ENCODE measurements around the gene U2AF2.

U2AF2 gene

DNA sequence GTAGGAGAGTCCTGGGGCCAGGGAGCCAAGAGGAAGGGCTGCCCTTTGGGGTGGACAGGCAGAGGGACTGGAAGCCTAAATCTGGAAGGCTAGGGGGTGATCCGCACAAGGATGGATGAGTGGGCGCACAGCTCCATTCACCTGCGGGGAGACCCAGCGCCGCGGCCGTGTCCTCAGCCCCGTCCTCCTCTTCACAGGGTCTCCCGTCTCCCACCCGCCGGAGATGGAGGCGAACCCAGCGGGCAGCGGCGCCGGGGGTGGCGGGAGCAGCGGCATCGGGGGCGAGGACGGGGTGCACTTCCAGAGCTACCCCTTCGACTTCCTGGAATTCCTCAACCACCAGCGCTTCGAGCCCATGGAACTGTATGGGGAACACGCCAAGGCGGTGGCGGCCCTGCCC lies 41.4 kb upstream of the U2AF2 start:
- Histone ChIP-seq H3K4me2 (ENCODE audit: low read length) (no peak overlapping the region), H3K4me3 (ENCODE audit: low read length) (no peak overlapping the region), H3K27ac (ENCODE audit: low read length) (no peak overlapping the region), H3K27me3 (ENCODE audit: low read depth, low read length) (no peaks in the 10 kb centered on the region), H4K20me1 (ENCODE audit: insufficient read depth, low read length) (peaks cover 5% of the 10 kb centered on the region), H3K9me3 (ENCODE audit: insufficient read depth, low read length) (no peaks in the 10 kb centered on the region), H3K79me2 (ENCODE audit: low read length) (peaks cover 39% of the 10 kb centered on the region), H3K36me3 (replicated peaks; ENCODE audit: low read depth, low read length) (peaks cover 41% of the 10 kb centered on the region), H3K4me1 (ENCODE audit: low read length) (peaks cover 23% of the 10 kb centered on the region), H3K9ac (ENCODE audit: low read length) (no peak overlapping the region), H2AFZ (ENCODE audit: low read depth, low read length) (no peak overlapping the region)
- TF ChIP-seq, protein P1, sequence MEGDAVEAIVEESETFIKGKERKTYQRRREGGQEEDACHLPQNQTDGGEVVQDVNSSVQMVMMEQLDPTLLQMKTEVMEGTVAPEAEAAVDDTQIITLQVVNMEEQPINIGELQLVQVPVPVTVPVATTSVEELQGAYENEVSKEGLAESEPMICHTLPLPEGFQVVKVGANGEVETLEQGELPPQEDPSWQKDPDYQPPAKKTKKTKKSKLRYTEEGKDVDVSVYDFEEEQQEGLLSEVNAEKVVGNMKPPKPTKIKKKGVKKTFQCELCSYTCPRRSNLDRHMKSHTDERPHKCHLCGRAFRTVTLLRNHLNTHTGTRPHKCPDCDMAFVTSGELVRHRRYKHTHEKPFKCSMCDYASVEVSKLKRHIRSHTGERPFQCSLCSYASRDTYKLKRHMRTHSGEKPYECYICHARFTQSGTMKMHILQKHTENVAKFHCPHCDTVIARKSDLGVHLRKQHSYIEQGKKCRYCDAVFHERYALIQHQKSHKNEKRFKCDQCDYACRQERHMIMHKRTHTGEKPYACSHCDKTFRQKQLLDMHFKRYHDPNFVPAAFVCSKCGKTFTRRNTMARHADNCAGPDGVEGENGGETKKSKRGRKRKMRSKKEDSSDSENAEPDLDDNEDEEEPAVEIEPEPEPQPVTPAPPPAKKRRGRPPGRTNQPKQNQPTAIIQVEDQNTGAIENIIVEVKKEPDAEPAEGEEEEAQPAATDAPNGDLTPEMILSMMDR (IDR thresholded peaks at IDR 0.05; ENCODE audit: low read depth, low read length), result no peak
- TF ChIP-seq EZH2phosphoT487 (IDR thresholded peaks at IDR 0.05; ENCODE audit: low read depth), result no peak

DNA sequence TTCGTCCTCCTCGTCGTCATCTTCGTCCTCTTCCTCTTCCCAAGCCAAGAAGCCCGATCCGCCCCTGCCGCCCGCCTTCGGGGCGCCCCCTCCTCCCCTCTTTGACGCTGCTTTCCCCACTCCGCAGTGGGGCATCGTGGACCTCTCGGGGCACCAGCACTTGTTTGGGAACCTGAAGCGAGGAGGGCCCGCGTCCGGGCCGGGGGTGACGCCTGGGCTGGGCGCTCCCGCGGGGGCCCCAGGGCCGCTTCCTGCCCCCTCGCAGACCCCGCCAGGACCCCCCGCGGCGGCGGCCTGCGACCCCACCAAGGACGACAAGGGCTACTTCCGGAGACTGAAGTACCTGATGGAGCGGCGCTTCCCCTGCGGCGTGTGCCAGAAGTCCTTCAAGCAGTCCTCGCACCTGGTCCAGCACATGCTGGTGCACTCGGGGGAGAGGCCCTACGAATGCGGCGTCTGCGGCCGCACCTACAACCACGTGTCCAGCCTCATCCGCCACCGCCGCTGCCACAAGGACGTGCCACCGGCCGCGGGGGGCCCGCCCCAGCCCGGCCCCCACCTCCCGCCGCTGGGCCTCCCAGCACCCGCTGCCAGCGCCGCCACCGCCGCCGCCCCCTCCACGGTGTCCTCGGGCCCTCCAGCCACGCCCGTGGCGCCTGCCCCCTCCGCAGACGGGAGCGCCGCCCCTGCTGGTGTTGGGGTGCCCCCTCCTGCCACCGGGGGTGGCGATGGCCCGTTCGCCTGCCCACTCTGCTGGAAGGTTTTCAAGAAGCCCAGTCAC lies 40.7 kb upstream of the U2AF2 start:
- H4K20me1 ChIP-seq (ENCODE audit: insufficient read depth, low read length), result peaks cover 5% of the 10 kb centered on the region
- H3K4me2 ChIP-seq (ENCODE audit: low read length), result no peak overlapping the region
- TF ChIP-seq, protein P1 (IDR thresholded peaks at IDR 0.05; ENCODE audit: low read depth, low read length), result no peak
- TF ChIP-seq EZH2phosphoT487 (IDR thresholded peaks at IDR 0.05; ENCODE audit: low read depth), result no peak
- no peak overlapping the region for H2AFZ ChIP-seq (ENCODE audit: low read depth, low read length)
- peaks cover 23% of the 10 kb centered on the region for H3K4me1 ChIP-seq (ENCODE audit: low read length)
- no peak overlapping the region for H3K4me3 ChIP-seq (ENCODE audit: low read length)
- no peaks in the 10 kb centered on the region for H3K27me3 ChIP-seq (ENCODE audit: low read depth, low read length)
- no peaks in the 10 kb centered on the region for H3K9me3 ChIP-seq (ENCODE audit: insufficient read depth, low read length)
- peaks cover 33% of the 10 kb centered on the region for H3K79me2 ChIP-seq (ENCODE audit: low read length)
- H3K9ac ChIP-seq (ENCODE audit: low read length), result no peak overlapping the region
- H3K36me3 ChIP-seq (replicated peaks; ENCODE audit: low read depth, low read length), result peaks cover 37% of the 10 kb centered on the region
- no peak overlapping the region for H3K27ac ChIP-seq (ENCODE audit: low read length)

DNA sequence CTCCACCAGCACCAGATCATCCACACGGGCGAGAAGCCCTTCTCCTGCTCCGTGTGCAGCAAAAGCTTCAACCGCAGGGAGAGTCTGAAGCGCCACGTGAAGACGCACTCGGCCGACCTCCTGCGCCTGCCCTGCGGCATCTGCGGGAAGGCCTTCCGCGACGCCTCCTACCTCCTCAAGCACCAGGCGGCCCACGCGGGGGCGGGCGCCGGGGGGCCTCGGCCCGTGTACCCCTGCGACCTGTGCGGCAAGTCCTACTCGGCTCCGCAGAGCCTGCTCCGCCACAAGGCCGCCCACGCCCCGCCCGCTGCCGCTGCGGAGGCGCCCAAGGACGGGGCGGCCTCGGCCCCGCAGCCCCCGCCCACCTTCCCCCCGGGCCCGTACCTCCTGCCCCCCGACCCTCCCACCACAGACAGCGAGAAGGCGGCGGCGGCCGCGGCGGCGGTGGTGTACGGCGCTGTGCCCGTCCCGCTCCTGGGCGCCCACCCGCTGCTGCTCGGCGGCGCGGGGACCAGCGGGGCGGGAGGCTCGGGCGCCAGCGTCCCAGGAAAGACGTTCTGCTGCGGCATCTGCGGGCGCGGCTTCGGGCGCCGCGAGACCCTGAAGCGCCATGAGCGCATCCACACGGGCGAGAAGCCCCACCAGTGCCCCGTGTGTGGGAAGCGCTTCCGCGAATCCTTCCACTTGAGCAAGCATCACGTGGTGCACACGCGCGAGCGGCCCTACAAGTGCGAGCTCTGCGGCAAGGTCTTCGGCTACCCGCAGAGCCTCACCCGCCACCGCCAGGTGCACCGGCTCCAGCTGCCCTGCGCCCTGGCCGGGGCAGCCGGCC lies 39.9 kb upstream of the U2AF2 start:
- Histone ChIP-seq H3K79me2 (ENCODE audit: low read length) (peaks cover 25% of the 10 kb centered on the region), H3K9me3 (ENCODE audit: insufficient read depth, low read length) (no peaks in the 10 kb centered on the region), H2AFZ (ENCODE audit: low read depth, low read length) (no peak overlapping the region), H3K4me1 (ENCODE audit: low read length) (peaks cover 23% of the 10 kb centered on the region), H3K36me3 (replicated peaks; ENCODE audit: low read depth, low read length) (peaks cover 33% of the 10 kb centered on the region), H3K27me3 (ENCODE audit: low read depth, low read length) (no peaks in the 10 kb centered on the region), H3K4me3 (ENCODE audit: low read length) (no peak overlapping the region), H4K20me1 (ENCODE audit: insufficient read depth, low read length) (peaks cover 8% of the 10 kb centered on the region), H3K9ac (ENCODE audit: low read length) (no peak overlapping the region), H3K4me2 (ENCODE audit: low read length) (no peak overlapping the region), H3K27ac (ENCODE audit: low read length) (no peak overlapping the region)
- no peak for TF ChIP-seq EZH2phosphoT487 (IDR thresholded peaks at IDR 0.05; ENCODE audit: low read depth)
- TF ChIP-seq, protein P1 (IDR thresholded peaks at IDR 0.05; ENCODE audit: low read depth, low read length), result no peak

Data from OCI-LY3 (cell line).